NCI-H2029 (cell line): ENCODE data around the gene FAM163B.

ENCODE experiments used
- DNase-seq: peaks from one replicate; lab custom pipeline; 2025; lab: John Stamatoyannopoulos, UW

The FAM163B gene

DNA sequence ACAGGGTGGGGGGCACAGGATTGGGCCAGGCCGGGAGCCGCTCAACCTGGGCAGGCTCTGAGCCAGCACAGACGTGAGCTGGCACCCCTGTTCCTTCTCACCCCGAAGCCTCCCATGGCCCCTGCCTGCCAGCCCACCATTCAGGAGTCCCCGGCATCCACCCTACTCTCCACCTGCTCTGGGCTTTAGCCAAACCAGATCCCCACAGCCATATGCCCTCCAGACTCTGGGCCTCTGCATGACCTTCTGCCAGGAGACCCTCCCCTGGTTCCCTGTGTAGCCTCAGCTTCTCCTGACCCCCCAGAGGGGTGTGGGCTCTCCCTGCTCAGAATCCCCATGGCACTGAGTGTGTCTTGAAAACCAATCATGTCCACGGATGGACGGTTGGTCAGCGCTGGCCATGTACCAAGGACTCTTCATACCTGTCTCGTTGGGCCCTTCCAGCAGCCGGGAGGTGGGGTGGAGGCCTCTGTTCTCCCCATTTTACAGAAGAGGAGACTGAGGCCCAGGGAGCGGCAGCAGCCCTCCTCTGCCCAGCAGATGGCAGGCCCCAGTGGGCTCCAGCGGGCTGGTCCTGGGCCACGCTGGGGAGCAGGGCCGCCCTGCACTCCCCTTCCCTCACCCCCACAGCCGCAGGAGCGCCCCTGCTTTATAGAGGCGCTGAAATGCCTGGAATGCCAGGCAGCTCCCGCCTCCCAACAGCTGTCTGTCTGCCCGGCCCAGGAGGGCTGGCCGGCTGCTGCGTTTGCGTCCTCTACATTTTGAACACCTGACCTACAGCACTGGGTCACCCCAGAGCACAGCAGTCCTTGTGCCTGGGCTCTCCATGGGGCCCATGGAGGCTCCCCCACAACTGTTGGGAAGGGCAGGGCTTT is 81.0 kb downstream of the FAM163B start:
- no peak for DNase-seq

DNA sequence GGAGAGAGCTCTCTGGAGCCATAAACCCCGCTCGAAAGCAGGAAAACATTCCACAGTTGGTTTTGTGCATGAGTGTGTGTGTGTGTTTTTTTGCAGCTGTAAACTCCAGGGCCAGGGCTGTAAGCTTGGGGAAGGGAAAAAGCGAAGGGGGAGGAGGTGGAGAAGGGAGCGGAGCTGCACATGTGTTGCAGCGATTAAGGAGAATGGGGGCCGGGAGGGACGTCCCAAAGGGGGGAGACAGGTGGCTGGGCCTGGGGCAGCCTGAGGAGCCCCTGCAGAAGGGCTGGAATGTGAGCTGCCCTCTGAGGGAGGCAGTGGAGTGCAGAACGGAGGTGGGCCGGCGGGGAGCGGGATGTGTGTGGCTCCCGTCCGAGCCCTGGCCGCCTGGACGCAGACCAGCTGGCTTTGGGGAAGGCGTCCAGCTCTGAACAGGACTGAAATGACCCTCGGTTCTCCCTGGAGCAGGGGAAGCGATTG is 81.7 kb downstream of the FAM163B start:
- DNase-seq = no peak
